ENCODE measurements around the gene TMEM91.

DNA sequence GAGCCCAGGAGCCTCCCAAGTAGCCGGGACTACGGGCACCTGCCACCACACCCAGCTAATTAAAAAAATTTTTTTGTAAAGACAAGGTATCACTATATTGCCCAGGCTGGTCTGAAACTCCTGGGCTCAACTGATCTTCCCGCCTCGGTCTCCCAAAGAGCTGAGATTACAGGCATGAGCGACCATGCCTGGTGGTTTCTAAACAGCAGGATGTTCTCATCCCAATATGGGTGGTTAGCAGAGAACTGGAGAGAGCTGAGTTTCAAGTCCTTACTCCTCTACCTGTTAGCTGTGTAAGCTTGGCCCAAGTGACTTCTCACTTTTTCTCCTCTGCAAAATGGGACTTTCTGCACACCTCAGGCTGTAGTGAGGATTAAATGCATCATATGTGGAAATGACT, 8.0 kb downstream of the TMEM91 start:
- TF ChIP-seq, protein P1, sequence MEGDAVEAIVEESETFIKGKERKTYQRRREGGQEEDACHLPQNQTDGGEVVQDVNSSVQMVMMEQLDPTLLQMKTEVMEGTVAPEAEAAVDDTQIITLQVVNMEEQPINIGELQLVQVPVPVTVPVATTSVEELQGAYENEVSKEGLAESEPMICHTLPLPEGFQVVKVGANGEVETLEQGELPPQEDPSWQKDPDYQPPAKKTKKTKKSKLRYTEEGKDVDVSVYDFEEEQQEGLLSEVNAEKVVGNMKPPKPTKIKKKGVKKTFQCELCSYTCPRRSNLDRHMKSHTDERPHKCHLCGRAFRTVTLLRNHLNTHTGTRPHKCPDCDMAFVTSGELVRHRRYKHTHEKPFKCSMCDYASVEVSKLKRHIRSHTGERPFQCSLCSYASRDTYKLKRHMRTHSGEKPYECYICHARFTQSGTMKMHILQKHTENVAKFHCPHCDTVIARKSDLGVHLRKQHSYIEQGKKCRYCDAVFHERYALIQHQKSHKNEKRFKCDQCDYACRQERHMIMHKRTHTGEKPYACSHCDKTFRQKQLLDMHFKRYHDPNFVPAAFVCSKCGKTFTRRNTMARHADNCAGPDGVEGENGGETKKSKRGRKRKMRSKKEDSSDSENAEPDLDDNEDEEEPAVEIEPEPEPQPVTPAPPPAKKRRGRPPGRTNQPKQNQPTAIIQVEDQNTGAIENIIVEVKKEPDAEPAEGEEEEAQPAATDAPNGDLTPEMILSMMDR (IDR thresholded peaks at IDR 0.05; ENCODE audit: low read depth, low read length) = no peak
- TF ChIP-seq POLR2A (IDR thresholded peaks at IDR 0.05; ENCODE audit: extremely low read depth, insufficient read length) = no peak
- TF ChIP-seq, protein P2, sequence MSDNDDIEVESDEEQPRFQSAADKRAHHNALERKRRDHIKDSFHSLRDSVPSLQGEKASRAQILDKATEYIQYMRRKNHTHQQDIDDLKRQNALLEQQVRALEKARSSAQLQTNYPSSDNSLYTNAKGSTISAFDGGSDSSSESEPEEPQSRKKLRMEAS (IDR thresholded peaks at IDR 0.05; ENCODE audit: low read depth, low read length) = no peak
